H9 (cell line): ENCODE results near the gene STXBP6. TPM values are rescaled to one million over a fixed set of nuclear protein-coding genes. Genes with fewer than 3 reads are reported as not detected.

Experiments used
- DNase-seq: peaks from one replicate; pipeline ENCODE4 v3.0.0-alpha.2; 2017
- H2AFZ ChIP-seq: one replicate; pipeline ENCODE4 v1.6.1; 2013; ENCODE audit warnings: mild to moderate bottlenecking, low read length, control low read depth, moderate library complexity
- H2AK5ac ChIP-seq: 2 replicates; pipeline ENCODE4 v1.6.1; 2013; ENCODE audit warnings: low read length, control low read depth, mixed read lengths; ENCODE audit not compliant: insufficient read length
- H2BK120ac ChIP-seq: one replicate; pipeline ENCODE4 v1.6.1; 2013; ENCODE audit warnings: low read depth, mild to moderate bottlenecking, low read length, control low read depth, inconsistent platforms; ENCODE audit not compliant: poor library complexity, severe bottlenecking
- H2BK12ac ChIP-seq: 2 replicates; pipeline ENCODE4 v1.6.1; 2013; ENCODE audit warnings: low read length, control low read depth, mixed read lengths, low read depth; ENCODE audit not compliant: insufficient read length
- H2BK15ac ChIP-seq: 2 replicates; pipeline ENCODE4 v1.6.1; 2013; ENCODE audit warnings: low read depth, low read length, control low read depth
- H2BK20ac ChIP-seq: one replicate; pipeline ENCODE4 v1.6.1; 2013; ENCODE audit warnings: low read depth, mild to moderate bottlenecking, low read length, control low read depth, inconsistent platforms; ENCODE audit not compliant: poor library complexity, severe bottlenecking
- H2BK5ac ChIP-seq: 2 replicates; pipeline ENCODE4 v1.6.1; 2013; ENCODE audit warnings: low read length, control low read depth, mixed read lengths; ENCODE audit not compliant: insufficient read length
- H3K14ac ChIP-seq: 2 replicates; pipeline ENCODE4 v1.6.1; 2013; ENCODE audit warnings: low read length, control low read depth; ENCODE audit not compliant: insufficient read depth
- H3K18ac ChIP-seq: 2 replicates; pipeline ENCODE4 v1.6.1; 2013; ENCODE audit warnings: low read depth, mild to moderate bottlenecking, mixed read lengths, low read length, control low read depth; ENCODE audit not compliant: insufficient read length
- H3K23ac ChIP-seq: 2 replicates; pipeline ENCODE4 v1.6.1; 2013; ENCODE audit warnings: low read length, control low read depth, mixed read lengths, low read depth; ENCODE audit not compliant: insufficient read length
- H3K23me2 ChIP-seq: 2 replicates; pipeline ENCODE4 v1.6.1; 2013; ENCODE audit warnings: low read depth, mild to moderate bottlenecking, mixed read lengths, low read length, control low read depth; ENCODE audit not compliant: insufficient read length, poor library complexity, severe bottlenecking
- H3K27ac ChIP-seq: 2 replicates; pipeline ENCODE4 v1.5.1; 2013; ENCODE audit warnings: low read length, control low read depth, mixed read lengths, low read depth; ENCODE audit not compliant: insufficient read length
- H3K27me3 ChIP-seq: 2 replicates; pipeline ENCODE4 v1.6.1; 2013; ENCODE audit warnings: low read length, control low read depth, inconsistent platforms; ENCODE audit not compliant: insufficient read depth
- H3K4ac ChIP-seq: 2 replicates; pipeline ENCODE4 v1.6.1; 2013; ENCODE audit warnings: low read depth, mild to moderate bottlenecking, control low read depth, inconsistent platforms, low read length, moderate library complexity
- H3K4me1 ChIP-seq: 2 replicates; pipeline ENCODE4 v1.6.1; 2013; ENCODE audit warnings: low read length, control low read depth, inconsistent platforms; ENCODE audit not compliant: insufficient read depth
- H3K4me2 ChIP-seq: 2 replicates; pipeline ENCODE4 v1.6.1; 2013; ENCODE audit warnings: low read length, control low read depth, mixed read lengths; ENCODE audit not compliant: insufficient read length, insufficient read depth
- H3K56ac ChIP-seq: 2 replicates; pipeline ENCODE4 v1.6.1; 2013; ENCODE audit warnings: low read depth, mild to moderate bottlenecking, mixed read lengths, low read length, control low read depth; ENCODE audit not compliant: insufficient read length
- H3K79me1 ChIP-seq: 2 replicates; pipeline ENCODE4 v1.6.1; 2013; ENCODE audit warnings: low read depth, mild to moderate bottlenecking, moderate library complexity, low read length, control low read depth, inconsistent platforms; ENCODE audit not compliant: insufficient read depth, poor library complexity, severe bottlenecking
- H3K79me2 ChIP-seq: 2 replicates; pipeline ENCODE4 v1.6.1; 2013; ENCODE audit warnings: low read length, control low read depth, inconsistent platforms; ENCODE audit not compliant: insufficient read depth
- H3K9ac ChIP-seq: 2 replicates; pipeline ENCODE4 v1.6.1; 2013; ENCODE audit warnings: low read length, control low read depth, mixed read lengths; ENCODE audit not compliant: insufficient read length; ENCODE audit errors: extremely low read depth
- H3K9me3 ChIP-seq: one replicate; pipeline ENCODE4 v1.6.1; 2013; ENCODE audit warnings: low read depth, low read length, inconsistent platforms; ENCODE audit not compliant: control insufficient read depth
- H3T11ph ChIP-seq: one replicate; pipeline ENCODE4 v1.6.1; 2013; ENCODE audit warnings: mild to moderate bottlenecking, low read length, control low read depth, inconsistent platforms
- H4K20me1 ChIP-seq: one replicate; pipeline ENCODE4 v1.6.1; 2013; ENCODE audit not compliant: control insufficient read depth, insufficient read length, insufficient read depth
- H4K5ac ChIP-seq: 2 replicates; pipeline ENCODE4 v1.6.1; 2013; ENCODE audit warnings: low read depth, mild to moderate bottlenecking, mixed read lengths, low read length, control low read depth; ENCODE audit not compliant: insufficient read length
- H4K8ac ChIP-seq: replicated peaks from 2 replicates; pipeline ENCODE4 v1.6.1; 2013; ENCODE audit warnings: low read length, control low read depth, mixed read lengths, low read depth; ENCODE audit not compliant: insufficient read length
- H4K91ac ChIP-seq: 2 replicates; pipeline ENCODE4 v1.6.1; 2013; ENCODE audit warnings: low read depth, mild to moderate bottlenecking, moderate library complexity, mixed read lengths, low read length, control low read depth; ENCODE audit not compliant: insufficient read length
- H3K27ac Mint-ChIP-seq, 3 experiments: 2 replicates in 2 of 3; 3 replicates in 1 of 3; pipeline ENCODE4 v1.8.0; 2020 to 2021; ENCODE audit warnings: mixed read lengths in 3 of 3, mild to moderate bottlenecking in 1 of 3, moderate library complexity in 1 of 3
- H3K27me3 Mint-ChIP-seq: 2 replicates; pipeline ENCODE4 v1.8.0; 2021; ENCODE audit warnings: low read depth, mild to moderate bottlenecking, moderate library complexity, mixed read lengths
- H3K36me3 Mint-ChIP-seq, 3 experiments: 2 replicates in 2 of 3; 3 replicates in 1 of 3; pipeline ENCODE4 v1.8.0; 2020 to 2021; ENCODE audit warnings: low read depth in 3 of 3, mixed read lengths in 3 of 3; ENCODE audit not compliant: insufficient read depth in 1 of 3
- H3K4me1 Mint-ChIP-seq, 2 experiments: 2 replicates each; pipeline ENCODE4 v1.8.0; 2020; ENCODE audit warnings: mixed read lengths in 2 of 2
- H3K4me3 Mint-ChIP-seq, 2 experiments: 2 replicates in 1 of 2; 3 replicates in 1 of 2; pipeline ENCODE4 v1.8.0; 2020 to 2021; ENCODE audit warnings: mild to moderate bottlenecking in 2 of 2, mixed read lengths in 2 of 2, moderate library complexity in 1 of 2
- H3K9me3 Mint-ChIP-seq, 2 experiments: 2 replicates in 1 of 2; 3 replicates in 1 of 2; pipeline ENCODE4 v1.8.0; 2020; ENCODE audit warnings: mild to moderate bottlenecking in 2 of 2, mixed read lengths in 2 of 2, moderate library complexity in 1 of 2
- WGBS: extraction: QIAGEN DNeasy Blood & Tissue Kit; methylation state at CpG from one replicate; pipeline ENCODE4 v1.1.7; 2013; ENCODE audit warnings: missing lambda C conversion rate, low lambda C conversion rate, mixed read lengths; ENCODE audit not compliant: insufficient read length; ENCODE audit errors: extremely low coverage; 5-methylcytosine and 5-hydroxymethylcytosine counted together
- total RNA-seq: library from RNA; stranded (reverse); gene quantifications from 2 replicates; pipeline ENCODE4 v1.2.1, GENCODE V29; 2021
- TF ChIP-seq, protein P1 (sequence below): fragments of 200-600 bp; sonication (generic); conservative IDR thresholded peaks from 3 replicates; pipeline ENCODE4 v1.8.0; 2021; ENCODE audit warnings: antibody characterized with exemption, mild to moderate bottlenecking

The STXBP6 gene
- total RNA-seq, 1 experiment from 2014 or later: 3.6 TPM

DNA sequence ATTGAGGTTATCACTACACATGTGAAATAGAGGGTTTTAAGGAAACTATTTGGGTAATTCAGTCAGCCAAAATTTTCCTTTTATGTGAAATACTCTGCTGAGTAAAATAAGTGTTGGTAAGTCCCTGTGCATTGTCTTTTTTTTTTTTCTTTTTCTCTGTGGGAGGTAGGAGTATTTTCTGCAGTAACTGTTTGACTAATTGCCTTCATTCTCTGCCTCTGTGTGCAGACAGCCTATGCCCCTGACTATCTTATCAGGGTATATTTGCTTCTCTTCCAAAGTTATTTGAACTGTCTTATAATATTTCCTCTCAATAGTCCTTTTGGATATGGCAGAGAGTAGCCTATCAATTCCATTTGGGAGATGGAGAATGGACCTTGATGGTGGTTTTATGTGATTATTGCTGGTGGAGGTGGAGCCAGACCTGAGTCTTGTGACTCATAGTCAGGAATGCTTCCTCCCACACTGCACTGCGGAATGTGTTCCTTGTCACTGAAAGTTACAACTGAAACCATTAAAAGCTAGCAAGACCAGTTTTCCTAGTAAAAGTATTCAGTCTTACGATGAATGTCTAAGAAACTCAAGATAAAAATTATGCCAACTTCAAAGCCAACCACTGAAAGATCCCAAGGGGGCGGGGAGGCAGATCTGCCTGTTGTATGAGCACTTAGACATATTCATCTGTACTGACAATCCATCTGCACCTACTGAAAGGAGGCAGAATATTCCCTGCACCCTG is 40.9 kb upstream of the STXBP6 start:
- H4K91ac ChIP-seq: no peak overlapping the region
- H4K8ac ChIP-seq: no peak overlapping the region
- Mint-ChIP-seq H3K27me3 (no peaks in the 10 kb centered on the region), H3K27ac (no peak overlapping the region), H3K36me3 (no peaks in the 10 kb centered on the region), H3K4me1 (peaks cover 19 to 25% of the 10 kb centered on the region in 2 experiments), H3K9me3 (no peaks in the 10 kb centered on the region), H3K4me3 (no peak overlapping the region)
- H2BK12ac ChIP-seq: no peak overlapping the region
- no peak overlapping the region for H3K56ac ChIP-seq
- H2BK5ac ChIP-seq: no peak overlapping the region
- H3K79me1 ChIP-seq: no peaks in the 10 kb centered on the region
- peaks cover 7% of the 10 kb centered on the region; the same call in 1 of the 2 replicates for H3K4me1 ChIP-seq
- H3K9me3 ChIP-seq: no peaks in the 10 kb centered on the region
- no peak overlapping the region for H4K5ac ChIP-seq
- no peak overlapping the region for H2BK15ac ChIP-seq
- no peak overlapping the region for H3K18ac ChIP-seq
- no peak overlapping the region for H2AK5ac ChIP-seq
- no peak overlapping the region for H2BK20ac ChIP-seq
- H3K23ac ChIP-seq: no peak overlapping the region
- H3K27me3 ChIP-seq: no peaks in the 10 kb centered on the region
- no peak overlapping the region for H3K4me2 ChIP-seq
- H3K14ac ChIP-seq: no peak overlapping the region
- H2BK120ac ChIP-seq: no peak overlapping the region
- H2AFZ ChIP-seq: no peak overlapping the region
- H3K23me2 ChIP-seq: no peaks in the 10 kb centered on the region
- H3K4ac ChIP-seq: no peak overlapping the region
- H3K9ac ChIP-seq: no peak overlapping the region
- no peaks in the 10 kb centered on the region for H4K20me1 ChIP-seq
- WGBS: no CpG with 5 or more reads among the region's 3 CpGs
- H3K79me2 ChIP-seq: no peaks in the 10 kb centered on the region
- no peak overlapping the region for H3T11ph ChIP-seq
- no peak overlapping the region for H3K27ac ChIP-seq
- TF ChIP-seq, protein P1, sequence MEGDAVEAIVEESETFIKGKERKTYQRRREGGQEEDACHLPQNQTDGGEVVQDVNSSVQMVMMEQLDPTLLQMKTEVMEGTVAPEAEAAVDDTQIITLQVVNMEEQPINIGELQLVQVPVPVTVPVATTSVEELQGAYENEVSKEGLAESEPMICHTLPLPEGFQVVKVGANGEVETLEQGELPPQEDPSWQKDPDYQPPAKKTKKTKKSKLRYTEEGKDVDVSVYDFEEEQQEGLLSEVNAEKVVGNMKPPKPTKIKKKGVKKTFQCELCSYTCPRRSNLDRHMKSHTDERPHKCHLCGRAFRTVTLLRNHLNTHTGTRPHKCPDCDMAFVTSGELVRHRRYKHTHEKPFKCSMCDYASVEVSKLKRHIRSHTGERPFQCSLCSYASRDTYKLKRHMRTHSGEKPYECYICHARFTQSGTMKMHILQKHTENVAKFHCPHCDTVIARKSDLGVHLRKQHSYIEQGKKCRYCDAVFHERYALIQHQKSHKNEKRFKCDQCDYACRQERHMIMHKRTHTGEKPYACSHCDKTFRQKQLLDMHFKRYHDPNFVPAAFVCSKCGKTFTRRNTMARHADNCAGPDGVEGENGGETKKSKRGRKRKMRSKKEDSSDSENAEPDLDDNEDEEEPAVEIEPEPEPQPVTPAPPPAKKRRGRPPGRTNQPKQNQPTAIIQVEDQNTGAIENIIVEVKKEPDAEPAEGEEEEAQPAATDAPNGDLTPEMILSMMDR: no peak
- DNase-seq: no peak
